Lung (tissue), 12 donors: ENCODE measurements around the gene ZSCAN20. TPM values are rescaled to one million over a fixed set of nuclear protein-coding genes. Genes with fewer than 3 reads are reported as not detected.
"Not testable (repeated sequence)": the region's sequence is repeated elsewhere in the genome, so short reads cannot be mapped to it uniquely, and the experiment has no call there.

Experiments used
- ATAC-seq: fragments of 200-7000 bp; cut with Tn5 transposase; one replicate; pipeline ENCODE4 v1.9.1; 2020; ENCODE audit warnings: moderate number of reproducible peaks; ENCODE audit not compliant: insufficient read depth, low FRiP score
- DNase-seq, 3 donors: peaks; one replicate each; pipeline ENCODE4 v3.0.0-alpha.2; 2013 to 2017
- H3K27ac ChIP-seq, 2 donors: one replicate each; pipeline ENCODE4 v1.5.1; 2013; ENCODE audit warnings: mild to moderate bottlenecking in 2 of 2, moderate library complexity in 2 of 2, control low read depth in 1 of 2, inconsistent platforms in 1 of 2, low read depth in 1 of 2, low read length in 1 of 2
- H3K27me3 ChIP-seq, 3 donors: one replicate each; pipeline ENCODE4 v1.5.1; 2013; ENCODE audit warnings: low read length in 2 of 3; ENCODE audit not compliant: control insufficient read depth in 3 of 3, insufficient read depth in 3 of 3
- H3K36me3 ChIP-seq, 4 donors: one replicate each; pipeline ENCODE4 v1.5.1; 2013; ENCODE audit warnings: low read length in 4 of 4, mild to moderate bottlenecking in 1 of 4, moderate library complexity in 1 of 4; ENCODE audit not compliant: control insufficient read depth in 4 of 4, insufficient read depth in 4 of 4
- H3K4me1 ChIP-seq, 5 donors: one replicate each; pipeline ENCODE4 v1.5.1; 2013; ENCODE audit warnings: low read length in 5 of 5, mild to moderate bottlenecking in 2 of 5, moderate library complexity in 1 of 5; ENCODE audit not compliant: control insufficient read depth in 5 of 5, insufficient read depth in 5 of 5
- H3K4me3 ChIP-seq: one replicate; pipeline ENCODE4 v1.5.1; 2013; ENCODE audit warnings: mild to moderate bottlenecking, control low read depth, moderate library complexity
- H3K9ac ChIP-seq, 2 donors: one replicate each; pipeline ENCODE4 v1.5.1; 2013; ENCODE audit warnings: low read length in 2 of 2, control low read depth in 1 of 2; ENCODE audit not compliant: insufficient read depth in 1 of 2
- H3K9me3 ChIP-seq, 4 donors: one replicate each; pipeline ENCODE4 v1.5.1; 2013; ENCODE audit warnings: low read length in 3 of 4, mild to moderate bottlenecking in 1 of 4, moderate library complexity in 1 of 4; ENCODE audit not compliant: control insufficient read depth in 4 of 4, insufficient read depth in 3 of 4
- CTCF ChIP-seq: IDR thresholded peaks from 2 replicates; pipeline ENCODE4 v1.5.1; 2012; ENCODE audit warnings: mild to moderate bottlenecking; ENCODE audit errors: control extremely low read depth, extremely low read depth
- WGBS, 2 donors: extraction: QIAGEN DNeasy Blood & Tissue Kit; methylation state at CpG; one replicate each; pipeline ENCODE4 v1.1.7; 2013; 5-methylcytosine and 5-hydroxymethylcytosine counted together
- polyA plus RNA-seq, 2 donors: library from polyadenylated mRNA; stranded (reverse); fragments of 200-250 nt; gene quantifications; one replicate each; pipeline ENCODE4 v1.2.1, GENCODE V29; 2013
- total RNA-seq, 2 donors: library from RNA; depleted of rRNA in 1 of 2; stranded (reverse); fragments of >200 nt in 1 of 2; gene quantifications; one replicate each; pipeline ENCODE4 v1.2.1, GENCODE V29; 2014 to 2021
- donor health status: control.
- donor health status: control.
- donor health status: Bipolar disorder and iron deficiency.
- donor health status: healthy.
- donor health status: DM: yes; HTN: yes; CAD: no.

Gene ZSCAN20
- total and polyA plus RNA-seq, 4 donors: 0.67 to 5.7 (median 3.2) TPM

- no peak overlapping the region for H3K4me3 ChIP-seq
- ATAC-seq: no peak
- TF ChIP-seq CTCF: no peak
These were observed 35.2 kb downstream of the ZSCAN20 start for GRCh38 chr1:33507661-33508060.

DNA sequence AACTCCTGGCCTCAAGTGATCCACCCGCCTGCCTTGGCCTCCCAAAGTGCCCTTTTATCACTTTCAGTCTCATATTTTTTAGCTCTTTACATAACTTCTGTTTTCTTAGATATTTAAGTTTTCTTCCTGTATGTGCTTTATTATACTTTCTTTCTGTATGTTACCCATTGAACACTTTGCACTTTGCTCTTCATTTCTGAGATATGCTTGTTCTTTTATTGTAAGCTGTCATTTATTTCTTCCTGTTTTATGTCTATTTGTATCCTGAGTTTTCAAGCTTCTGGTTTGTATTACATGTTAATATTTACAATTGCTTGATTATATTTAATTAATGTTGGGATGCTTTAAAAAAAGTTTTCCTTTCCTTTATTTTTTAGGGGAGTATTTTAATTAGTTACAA lies 35.7 kb downstream of the ZSCAN20 start:
- H3K36me3 ChIP-seq: no peaks in the 10 kb centered on the region
- WGBS, 2 donors: 93 to 96% methylated on average over 1 of the region's 1 CpG
- H3K9me3 ChIP-seq: no peaks in the 10 kb centered on the region
- TF ChIP-seq CTCF: no peak
- H3K9ac ChIP-seq: no peak overlapping the region
- H3K27me3 ChIP-seq: no peaks in the 10 kb centered on the region
- no peak for ATAC-seq
- H3K4me3 ChIP-seq: no peak overlapping the region
- no peaks in the 10 kb centered on the region for H3K4me1 ChIP-seq
- no peak overlapping the region for H3K27ac ChIP-seq
- no peak for DNase-seq

More at GRCh38 chr1:33507661-33508060, 35.2 kb downstream of the ZSCAN20 start:
- Histone ChIP-seq H3K9ac (no peak overlapping the region), H3K27ac (no peak overlapping the region), H3K9me3 (no peaks in the 10 kb centered on the region), H3K27me3 (no peaks in the 10 kb centered on the region), H3K4me1 (no peaks in the 10 kb centered on the region), H3K36me3 (no peaks in the 10 kb centered on the region)
- DNase-seq: no peak
- WGBS, 2 donors: 94 to 99% methylated on average over 3 of the region's 3 CpGs

DNA sequence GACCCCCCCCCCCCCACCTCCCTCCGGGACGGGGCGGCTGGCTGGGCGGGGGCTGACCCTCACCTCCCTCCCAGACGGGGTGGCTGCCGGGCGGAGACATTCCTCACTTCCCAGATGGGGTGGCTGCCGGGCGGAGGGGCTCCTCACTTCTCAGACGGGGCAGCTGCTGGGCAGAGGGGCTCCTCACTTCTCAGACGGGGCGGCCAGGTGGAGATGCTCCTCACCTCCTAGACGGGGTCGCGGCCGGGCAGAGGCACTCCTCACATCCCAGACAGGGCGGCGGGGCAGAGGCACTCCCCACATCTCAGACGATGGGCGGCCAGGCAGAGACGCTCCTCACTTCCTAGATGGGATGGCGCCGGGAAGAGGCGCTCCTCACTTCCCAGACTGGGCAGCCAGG lies 36.8 kb downstream of the ZSCAN20 start:
- H3K9me3 ChIP-seq, H3K27me3 ChIP-seq, H3K36me3 ChIP-seq, ATAC-seq, DNase-seq, H3K4me1 ChIP-seq, H3K4me3 ChIP-seq, H3K27ac ChIP-seq, H3K9ac ChIP-seq: not testable (repeated sequence)
- 87 to 92% methylated on average over 18 to 24 of the region's 24 CpGs for WGBS, 2 donors

DNA sequence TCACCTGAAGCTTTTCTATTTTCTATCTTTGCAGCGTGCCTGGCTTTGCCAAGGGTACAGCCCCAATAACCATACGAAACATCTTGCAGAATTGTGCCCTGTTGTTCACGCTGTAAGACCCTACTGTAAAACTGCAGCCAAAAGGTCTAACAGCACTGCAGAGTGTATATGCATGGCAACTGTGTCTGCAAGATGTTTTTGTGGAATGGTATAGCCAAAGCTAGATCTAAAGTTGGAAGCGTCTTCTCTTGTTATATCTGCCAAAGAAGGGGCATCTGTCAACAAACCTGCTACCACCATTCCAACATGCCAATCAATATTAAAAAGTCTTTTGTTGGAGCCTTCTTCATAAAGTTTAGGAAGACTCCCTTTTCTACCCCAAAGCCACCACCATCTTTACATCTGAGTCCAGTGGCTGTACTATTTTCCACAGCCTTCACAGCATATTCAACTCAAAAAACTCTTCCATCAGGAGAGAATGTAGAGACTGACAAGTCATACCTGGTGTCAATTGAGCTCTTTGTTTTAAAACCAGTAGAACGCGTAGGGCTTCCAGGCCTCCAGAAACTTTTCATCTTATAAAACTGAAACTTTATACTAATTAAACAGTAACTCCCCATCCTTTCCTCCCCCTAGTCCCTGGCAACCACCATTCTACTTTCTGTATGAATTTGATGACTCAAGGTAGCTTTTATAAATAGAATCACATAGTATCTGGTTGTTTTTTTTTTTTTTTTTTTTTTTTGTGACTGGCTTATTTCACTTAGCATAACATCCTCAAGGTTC lies 40.0 kb downstream of the ZSCAN20 start:
- H3K9ac ChIP-seq: no peak overlapping the region
- no peak overlapping the region for H3K4me3 ChIP-seq
- 81 to 91% methylated on average over 6 of the region's 6 CpGs for WGBS, 2 donors
- ATAC-seq (no peak), DNase-seq (no peak)
- no peaks in the 10 kb centered on the region for H3K27me3 ChIP-seq
- H3K4me1 ChIP-seq: no peaks in the 10 kb centered on the region
- no peaks in the 10 kb centered on the region for H3K36me3 ChIP-seq
- no peak overlapping the region for H3K27ac ChIP-seq
- TF ChIP-seq CTCF: no peak
- H3K9me3 ChIP-seq: no peaks in the 10 kb centered on the region
